ENCODE measurements around the gene SLC9A5. TPM values are rescaled to one million over a fixed set of nuclear protein-coding genes. Genes with fewer than 3 reads are reported as not detected.

SLC9A5 gene
- total RNA-seq, 1 experiment from 2014 or later: 1.1 TPM

DNA sequence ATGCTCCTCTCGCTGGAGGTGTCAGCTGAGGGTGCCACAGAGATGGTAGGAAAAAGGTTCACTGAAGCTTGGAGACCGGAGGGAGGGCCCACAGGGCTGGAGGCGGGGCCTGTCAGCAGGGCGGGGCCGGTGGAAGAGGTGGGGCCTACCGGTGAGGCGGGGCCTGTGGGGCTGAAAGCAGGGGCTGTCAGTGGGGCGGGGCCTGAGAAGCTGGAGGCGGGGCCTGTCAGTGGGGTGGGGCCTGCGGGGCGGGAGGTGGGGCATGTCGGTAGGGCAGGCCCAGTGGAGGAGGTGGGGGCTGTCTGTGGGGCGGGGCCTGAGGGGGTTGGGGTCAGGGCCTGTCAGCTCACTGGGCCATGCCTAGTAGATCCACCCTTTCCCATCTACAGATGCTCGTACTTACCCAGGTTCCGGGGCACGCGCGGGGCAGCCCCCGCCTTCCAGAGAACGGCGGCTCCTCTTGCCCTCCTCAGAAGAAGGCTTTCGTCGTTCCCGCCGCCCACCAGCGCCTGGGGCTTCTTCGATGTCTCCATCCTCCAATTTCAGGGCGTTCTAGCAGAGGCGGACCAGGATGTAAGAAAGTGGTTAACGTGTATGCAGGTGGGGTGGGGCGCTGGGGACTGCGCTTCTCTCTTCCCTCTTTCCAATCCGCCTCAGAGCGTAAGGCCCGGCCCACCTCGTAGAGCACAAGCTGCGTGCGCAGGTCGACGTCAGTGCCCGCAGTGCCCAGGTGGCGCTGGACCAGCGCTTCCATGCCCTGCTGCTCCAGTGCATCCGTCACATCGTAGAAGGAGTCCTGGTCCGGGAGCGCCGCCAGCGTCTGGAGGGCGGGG, 12.0 kb upstream of the SLC9A5 start:
- Histone ChIP-seq H3K36me3 (ENCODE audit: low read depth, low read length) (peaks cover 22% of the 10 kb centered on the region), H3K79me2 (ENCODE audit: low read length) (peaks cover 17% of the 10 kb centered on the region), H3K4me1 (ENCODE audit: insufficient read depth, low read length) (peaks cover 15% of the 10 kb centered on the region), H3K4me3 (ENCODE audit: low read length) (no peak overlapping the region), H3K4me2 (ENCODE audit: low read length) (no peak overlapping the region), H3K27ac (ENCODE audit: low read length) (no peak overlapping the region), H3K27me3 (ENCODE audit: low read length) (no peaks in the 10 kb centered on the region), H3K9me3 (ENCODE audit: low read length) (no peaks in the 10 kb centered on the region), H3K9me2 (replicated peaks; ENCODE audit: low read length) (no peaks in the 10 kb centered on the region), H3K9ac (ENCODE audit: low read length) (no peak overlapping the region), H3F3A (ENCODE audit: low read length, unreplicated experiment) (peaks cover 5% of the 10 kb centered on the region), H2AFZ (ENCODE audit: low read length) (no peak overlapping the region), H4K20me1 (ENCODE audit: low read length) (no peaks in the 10 kb centered on the region)
- ATAC-seq: peak; percentile 56; the same call in 1 of the 2 replicates
- intact Hi-C loops (cut with micrococcal nuclease): no loop called here
- CTCF ChIA-PET: no interaction called here
- TF ChIP-seq EZH2phosphoT487 (IDR thresholded peaks at IDR 0.05; ENCODE audit: borderline replicate concordance, low read length) (no peak), EZH2 (IDR thresholded peaks at IDR 0.05; ENCODE audit: low read length, unreplicated experiment) (no peak)
- TF ChIP-seq, protein P1, sequence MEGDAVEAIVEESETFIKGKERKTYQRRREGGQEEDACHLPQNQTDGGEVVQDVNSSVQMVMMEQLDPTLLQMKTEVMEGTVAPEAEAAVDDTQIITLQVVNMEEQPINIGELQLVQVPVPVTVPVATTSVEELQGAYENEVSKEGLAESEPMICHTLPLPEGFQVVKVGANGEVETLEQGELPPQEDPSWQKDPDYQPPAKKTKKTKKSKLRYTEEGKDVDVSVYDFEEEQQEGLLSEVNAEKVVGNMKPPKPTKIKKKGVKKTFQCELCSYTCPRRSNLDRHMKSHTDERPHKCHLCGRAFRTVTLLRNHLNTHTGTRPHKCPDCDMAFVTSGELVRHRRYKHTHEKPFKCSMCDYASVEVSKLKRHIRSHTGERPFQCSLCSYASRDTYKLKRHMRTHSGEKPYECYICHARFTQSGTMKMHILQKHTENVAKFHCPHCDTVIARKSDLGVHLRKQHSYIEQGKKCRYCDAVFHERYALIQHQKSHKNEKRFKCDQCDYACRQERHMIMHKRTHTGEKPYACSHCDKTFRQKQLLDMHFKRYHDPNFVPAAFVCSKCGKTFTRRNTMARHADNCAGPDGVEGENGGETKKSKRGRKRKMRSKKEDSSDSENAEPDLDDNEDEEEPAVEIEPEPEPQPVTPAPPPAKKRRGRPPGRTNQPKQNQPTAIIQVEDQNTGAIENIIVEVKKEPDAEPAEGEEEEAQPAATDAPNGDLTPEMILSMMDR (conservative IDR thresholded peaks at IDR 0.05; ENCODE audit: low read depth, low read length): no peak
- POLR2A ChIA-PET (ENCODE audit: unreplicated experiment): interaction anchor here (0.5 kb wide), 1 partner anchor 40 kb away, joined by 3 read pairs; no protein-coding TSS in a partner anchor
- DNase-seq: peak; percentile 51
- BruUV-seq (replicated peaks): no TSS peak

DNA sequence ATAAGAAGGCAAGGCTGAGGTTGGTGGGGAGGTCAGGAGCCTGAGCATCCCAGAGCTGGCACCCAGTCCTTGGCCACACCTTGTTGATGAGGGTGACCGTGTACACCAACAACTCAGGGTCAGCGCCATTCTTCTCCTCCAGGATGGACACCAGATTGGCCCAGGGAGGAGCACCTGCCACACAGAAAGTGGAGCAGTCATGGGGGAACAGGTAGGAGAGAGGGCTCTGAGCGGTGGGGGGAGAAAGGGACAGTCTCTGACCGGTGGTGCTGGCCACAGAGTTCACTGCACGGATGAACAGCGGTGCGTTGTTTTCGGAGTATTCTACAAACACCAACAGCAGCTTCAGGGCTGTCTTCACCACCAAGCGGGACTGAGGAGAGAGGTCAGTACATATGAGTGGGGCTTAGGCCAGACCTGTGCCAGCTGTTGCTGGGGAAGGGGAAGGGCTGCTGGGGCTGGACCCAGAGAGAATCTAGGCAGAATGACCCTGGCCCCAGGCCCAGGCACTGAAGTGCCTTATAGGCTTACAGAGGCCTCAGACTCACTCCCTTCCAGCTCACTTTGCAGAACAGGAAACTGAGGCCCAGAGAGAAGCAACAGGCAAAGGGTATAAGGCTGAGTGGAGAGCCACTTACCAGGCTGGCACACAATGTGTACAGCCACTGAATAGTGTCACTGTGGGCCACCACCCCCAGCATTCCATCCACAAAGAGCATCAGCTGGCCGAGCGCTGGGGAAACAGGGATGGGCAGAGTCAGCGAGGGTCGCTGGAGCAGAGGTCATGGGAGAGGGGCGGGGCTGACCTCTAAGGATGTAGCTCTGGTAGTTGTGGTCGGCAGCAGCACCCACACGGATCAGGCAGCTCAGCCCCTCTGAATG, 11.1 kb upstream of the SLC9A5 start:
- no peak overlapping the region for H3K4me3 ChIP-seq (ENCODE audit: low read length)
- ChIA-PET POLR2A (ENCODE audit: unreplicated experiment) (no interaction called here), CTCF (no interaction called here)
- no peak overlapping the region for H3K27ac ChIP-seq (ENCODE audit: low read length)
- H3F3A ChIP-seq (ENCODE audit: low read length, unreplicated experiment): peaks cover 9% of the 10 kb centered on the region
- no peak overlapping the region for H3K9ac ChIP-seq (ENCODE audit: low read length)
- ATAC-seq (no peak), DNase-seq (no peak)
- peaks cover 24% of the 10 kb centered on the region for H3K4me1 ChIP-seq (ENCODE audit: insufficient read depth, low read length)
- no peaks in the 10 kb centered on the region for H3K9me3 ChIP-seq (ENCODE audit: low read length)
- H3K79me2 ChIP-seq (ENCODE audit: low read length): peaks cover 25% of the 10 kb centered on the region
- no peak overlapping the region for H2AFZ ChIP-seq (ENCODE audit: low read length)
- H3K36me3 ChIP-seq (ENCODE audit: low read depth, low read length): peaks cover 20% of the 10 kb centered on the region
- no peaks in the 10 kb centered on the region for H3K27me3 ChIP-seq (ENCODE audit: low read length)
- no peaks in the 10 kb centered on the region for H4K20me1 ChIP-seq (ENCODE audit: low read length)
- no peaks in the 10 kb centered on the region for H3K9me2 ChIP-seq (replicated peaks; ENCODE audit: low read length)
- TF ChIP-seq, protein P1 (conservative IDR thresholded peaks at IDR 0.05; ENCODE audit: low read depth, low read length): no peak
- no peak for TF ChIP-seq EZH2 (IDR thresholded peaks at IDR 0.05; ENCODE audit: low read length, unreplicated experiment)
- TF ChIP-seq EZH2phosphoT487 (IDR thresholded peaks at IDR 0.05; ENCODE audit: borderline replicate concordance, low read length): no peak
- H3K4me2 ChIP-seq (ENCODE audit: low read length): no peak overlapping the region
- no TSS peak for BruUV-seq (replicated peaks)
- intact Hi-C loops (cut with micrococcal nuclease): no loop called here

Measured in PC-3 (cell line).